Left cardiac atrium (tissue), 4 donors: ENCODE measurements around the gene SMURF2. TPM values are rescaled to one million over a fixed set of nuclear protein-coding genes. Genes with fewer than 3 reads are reported as not detected.

Source experiments
- ATAC-seq, 2 donors: fragments of 200-7000 bp; cut with Tn5 transposase; one replicate each; pipeline ENCODE4 v1.9.1; 2020; ENCODE audit warnings: mild to moderate bottlenecking in 2 of 2, moderate library complexity in 2 of 2
- DNase-seq: peaks from one replicate; pipeline ENCODE4 v3.0.0-alpha.2; 2020
- intact Hi-C, 2 donors: fragments of 100-400 bp; cut with DNase I; formaldehyde crosslinking; loops; one replicate each; pipeline versions ENCODE4 v1.14.1 to v1.15.1; 2022 to 2023
- microRNA-seq, 2 donors: library from miRNA; unstranded; fragments of <30 nt; microRNA quantifications; one replicate each; pipeline ENCODE4 v1.2.0, GENCODE V29; 2020
- total RNA-seq, 2 donors: library from RNA; stranded (reverse); fragmentation: NEBNext Ultra II Directional; extraction: Animal tissue kit (Norgen Biotek cat#: 25700); gene quantifications; one replicate each; pipeline ENCODE4 v1.2.1, GENCODE V29; 2021
- donor health status: DM: no; HTN: yes; CAD: no.
- donor health status: DM: no; HTN: yes; CAD: no; lungs with severe emphysema.
- donor health status: DM: yes; HTN: yes; CAD: no.
- donor health status: Dilated cardiomyopathy.

The SMURF2 gene
- total RNA-seq, 2 donors from 2014 or later = 14.3 to 17.9 TPM

- ATAC-seq (no peak), DNase-seq (no peak)
- intact Hi-C loops = no loop called here
Observed at GRCh38 chr17:64498308-64499203, 163.6 kb downstream of the SMURF2 start.

- ATAC-seq = no peak
- no peak for DNase-seq
- intact Hi-C loops = no loop called here
Observed at GRCh38 chr17:64497565-64498035, 164.5 kb downstream of the SMURF2 start.

- intact Hi-C loops = no loop called here
- DNase-seq (peak; percentile 96), ATAC-seq (peak; percentile 95 to 98)
Observed at GRCh38 chr17:64496786-64497564, 165.1 kb downstream of the SMURF2 start, which contains the start of gene POLG2. POLG2 (minus strand) TSS chr17:64497054; CDS start chr17:64496968, 86 bp downstream.

GRCh38 chr17:64496348-64496785 is 165.7 kb downstream of the SMURF2 start:
- DNase-seq (no peak), ATAC-seq (no peak)
- intact Hi-C loops = no loop called here

Small RNAs within 50 kb of the gene (microRNA-seq; reads per million reads assigned to microRNA genes)
- gene MIR3064 (2.8 to 3.0 reads per million in 2 donors), gene MIR5047 (0 reads per million in 2 donors)

Other genes with a start within 250 kb of the SMURF2 start
- gene MILR1, start 213.2 kb downstream of the SMURF2 start, total RNA-seq = 10 to 100 TPM in 1 of 2 donors, 1 to 10 TPM in 1; 5.0 to 13.7 TPM
- 1 to 10 TPM; 6.6 to 7.7 TPM for gene POLG2, start 165.3 kb downstream of the SMURF2 start, total RNA-seq
- gene DDX5, start 156.0 kb downstream of the SMURF2 start, total RNA-seq = 100 to 1,000 TPM; 390 to 549 TPM
- gene CEP95, start 155.3 kb downstream of the SMURF2 start, total RNA-seq = 10 to 100 TPM; 13.6 to 21.8 TPM